CD4-positive, alpha-beta T cell treated with Interleukin-21 for 1 hour (primary cell): Measurements from ENCODE around the gene TNFRSF1B.

Experiments
- DNase-seq: peaks from one replicate; pipeline ENCODE4 v3.0.0-alpha.2; 2020

Gene TNFRSF1B

DNA sequence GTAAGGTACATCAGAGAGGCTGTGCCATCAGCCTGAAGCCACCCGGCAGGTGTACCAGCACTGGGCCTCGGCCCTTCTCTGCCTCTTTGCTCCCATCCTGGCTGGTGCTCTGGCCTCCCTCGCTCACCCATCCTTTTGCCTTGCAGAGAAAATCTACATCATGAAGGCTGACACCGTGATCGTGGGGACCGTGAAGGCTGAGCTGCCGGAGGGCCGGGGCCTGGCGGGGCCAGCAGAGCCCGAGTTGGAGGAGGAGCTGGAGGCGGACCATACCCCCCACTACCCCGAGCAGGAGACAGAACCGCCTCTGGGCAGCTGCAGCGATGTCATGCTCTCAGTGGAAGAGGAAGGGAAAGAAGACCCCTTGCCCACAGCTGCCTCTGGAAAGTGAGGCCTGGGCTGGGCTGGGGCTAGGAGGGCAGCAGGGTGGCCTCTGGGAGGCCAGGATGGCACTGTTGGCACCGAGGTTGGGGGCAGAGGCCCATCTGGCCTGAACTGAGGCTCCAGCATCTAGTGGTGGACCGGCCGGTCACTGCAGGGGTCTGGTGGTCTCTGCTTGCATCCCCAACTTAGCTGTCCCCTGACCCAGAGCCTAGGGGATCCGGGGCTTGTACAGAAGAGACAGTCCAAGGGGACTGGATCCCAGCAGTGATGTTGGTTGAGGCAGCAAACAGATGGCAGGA is 24.5 kb upstream of the TNFRSF1B start:
- DNase-seq, result no peak

DNA sequence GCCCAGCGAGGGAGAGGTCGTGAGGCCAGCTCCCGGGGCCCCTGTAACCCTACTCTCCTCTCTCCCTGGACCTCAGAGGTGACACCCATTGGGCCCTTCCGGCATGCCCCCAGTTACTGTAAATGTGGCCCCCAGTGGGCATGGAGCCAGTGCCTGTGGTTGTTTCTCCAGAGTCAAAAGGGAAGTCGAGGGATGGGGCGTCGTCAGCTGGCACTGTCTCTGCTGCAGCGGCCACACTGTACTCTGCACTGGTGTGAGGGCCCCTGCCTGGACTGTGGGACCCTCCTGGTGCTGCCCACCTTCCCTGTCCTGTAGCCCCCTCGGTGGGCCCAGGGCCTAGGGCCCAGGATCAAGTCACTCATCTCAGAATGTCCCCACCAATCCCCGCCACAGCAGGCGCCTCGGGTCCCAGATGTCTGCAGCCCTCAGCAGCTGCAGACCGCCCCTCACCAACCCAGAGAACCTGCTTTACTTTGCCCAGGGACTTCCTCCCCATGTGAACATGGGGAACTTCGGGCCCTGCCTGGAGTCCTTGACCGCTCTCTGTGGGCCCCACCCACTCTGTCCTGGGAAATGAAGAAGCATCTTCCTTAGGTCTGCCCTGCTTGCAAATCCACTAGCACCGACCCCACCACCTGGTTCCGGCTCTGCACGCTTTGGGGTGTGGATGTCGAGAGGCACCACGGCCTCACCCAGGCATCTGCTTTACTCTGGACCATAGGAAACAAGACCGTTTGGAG is 23.7 kb upstream of the TNFRSF1B start:
- DNase-seq, result no peak

DNA sequence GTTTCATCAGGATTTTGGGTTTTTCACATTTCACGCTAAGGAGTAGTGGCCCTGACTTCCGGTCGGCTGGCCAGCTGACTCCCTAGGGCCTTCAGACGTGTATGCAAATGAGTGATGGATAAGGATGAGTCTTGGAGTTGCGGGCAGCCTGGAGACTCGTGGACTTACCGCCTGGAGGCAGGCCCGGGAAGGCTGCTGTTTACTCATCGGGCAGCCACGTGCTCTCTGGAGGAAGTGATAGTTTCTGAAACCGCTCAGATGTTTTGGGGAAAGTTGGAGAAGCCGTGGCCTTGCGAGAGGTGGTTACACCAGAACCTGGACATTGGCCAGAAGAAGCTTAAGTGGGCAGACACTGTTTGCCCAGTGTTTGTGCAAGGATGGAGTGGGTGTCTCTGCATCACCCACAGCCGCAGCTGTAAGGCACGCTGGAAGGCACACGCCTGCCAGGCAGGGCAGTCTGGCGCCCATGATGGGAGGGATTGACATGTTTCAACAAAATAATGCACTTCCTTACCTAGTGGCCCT is 23.1 kb upstream of the TNFRSF1B start:
- peak; percentile 38 for DNase-seq

DNA sequence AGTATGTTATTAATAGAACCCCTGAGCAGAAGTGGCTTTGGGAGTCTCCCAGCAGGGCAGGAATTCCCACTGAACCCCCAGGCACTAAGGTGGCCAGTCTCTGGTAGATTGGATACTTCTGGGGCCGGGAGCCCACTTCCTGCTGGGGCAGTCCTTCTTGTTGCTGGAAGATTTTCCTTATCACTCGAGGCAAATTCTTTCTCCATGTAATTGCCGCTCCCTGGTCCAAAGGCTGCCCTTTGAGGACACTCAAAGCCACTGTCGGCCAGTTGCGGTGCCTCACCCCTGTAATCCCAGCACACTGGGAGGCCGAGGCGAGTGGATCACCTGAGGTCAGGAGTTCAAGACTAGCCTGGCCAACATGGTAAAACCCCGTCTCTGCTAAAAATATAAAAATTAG is 22.6 kb upstream of the TNFRSF1B start:
- no peak for DNase-seq

DNA sequence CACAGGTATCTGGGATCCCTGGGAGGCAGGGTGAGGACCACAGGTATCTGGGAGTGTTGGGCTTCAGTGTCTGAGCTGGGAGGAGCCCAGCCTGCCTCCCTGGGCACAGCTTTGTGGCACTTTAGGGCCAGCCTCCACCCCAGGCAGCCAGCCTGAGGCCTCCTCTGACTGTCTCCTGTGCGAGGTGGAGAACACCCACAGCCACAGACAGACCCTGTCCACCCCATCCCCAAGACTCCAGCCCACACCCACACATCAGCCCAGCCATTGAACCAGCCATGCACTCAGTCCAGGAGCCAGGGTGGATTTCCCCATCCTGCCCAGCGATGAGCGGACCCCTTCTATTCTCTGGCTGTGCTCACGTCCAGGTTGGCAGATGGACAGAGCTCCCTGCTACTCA is 21.8 kb upstream of the TNFRSF1B start:
- no peak for DNase-seq

DNA sequence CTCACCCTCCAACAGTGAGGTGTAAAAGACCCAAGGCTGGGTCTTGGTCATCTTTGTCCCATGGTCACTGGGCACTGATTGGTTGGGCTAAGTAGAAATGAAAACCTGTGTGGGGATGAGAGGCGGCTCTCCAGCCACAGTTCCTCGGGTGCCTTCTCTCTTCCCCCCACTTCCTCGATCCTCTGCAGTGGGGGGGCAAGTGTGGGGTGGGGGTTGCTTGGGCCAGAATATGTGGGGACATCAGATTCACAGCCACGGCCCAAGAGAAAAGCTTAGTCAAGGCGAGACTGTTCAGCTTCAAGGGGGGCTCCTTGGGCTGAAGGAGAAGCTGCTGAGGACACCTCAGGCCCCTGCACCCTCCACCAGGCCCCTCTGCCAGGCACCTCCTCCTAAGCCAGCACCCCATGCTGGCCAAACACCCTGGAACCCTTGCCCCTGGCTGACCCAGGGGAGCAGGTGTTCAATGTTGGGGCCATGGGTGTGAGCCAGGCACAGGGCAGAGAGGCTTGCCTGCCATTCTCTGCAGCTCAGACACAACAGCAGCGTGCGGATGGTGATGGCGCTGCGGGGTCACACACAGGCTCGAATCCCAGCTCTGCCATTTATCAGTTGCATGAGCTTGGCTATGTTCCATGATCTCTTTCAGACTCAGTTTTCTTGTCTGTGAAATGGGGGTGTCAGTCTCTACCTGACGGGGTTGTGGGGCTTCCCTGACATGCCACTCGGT is 21.0 kb upstream of the TNFRSF1B start:
- DNase-seq, result no peak

DNA sequence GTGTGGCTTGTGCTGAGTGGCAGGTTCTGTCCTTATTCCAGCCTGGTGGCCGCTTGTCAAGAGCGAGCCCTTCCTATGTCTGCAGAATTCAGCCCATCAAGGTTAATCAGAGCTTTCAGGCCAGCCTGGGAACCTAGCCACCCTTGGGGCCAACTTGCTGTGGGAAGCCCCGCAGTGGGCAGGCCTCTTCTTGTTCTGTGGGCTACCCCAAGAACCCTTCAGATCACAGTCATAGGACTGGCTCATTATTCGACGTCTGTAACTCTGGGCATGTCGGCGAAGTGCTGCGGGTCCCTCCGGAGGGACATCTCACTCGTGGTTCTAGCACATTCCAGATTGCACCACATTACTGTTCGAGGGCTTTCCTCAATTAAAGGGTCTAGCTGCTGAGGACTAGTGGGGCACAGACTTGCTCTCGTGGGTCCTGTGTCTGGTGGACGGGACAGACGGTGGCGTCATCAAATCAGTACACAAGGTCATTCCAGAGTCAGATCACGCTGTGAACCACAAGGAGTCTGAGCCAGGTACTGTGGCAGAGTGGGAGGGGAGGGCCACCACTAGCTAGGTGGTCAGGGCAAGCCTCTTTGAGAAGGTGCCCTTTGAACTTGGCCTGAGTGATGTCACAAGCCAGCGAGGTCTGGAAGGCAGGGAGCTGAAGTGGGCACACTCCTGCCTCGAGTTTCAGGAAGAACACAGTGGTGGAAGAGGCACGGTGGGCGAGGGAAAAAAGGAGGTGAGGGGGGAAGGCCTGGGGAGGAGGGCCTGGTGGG is 20.3 kb upstream of the TNFRSF1B start:
- DNase-seq, result no peak

DNA sequence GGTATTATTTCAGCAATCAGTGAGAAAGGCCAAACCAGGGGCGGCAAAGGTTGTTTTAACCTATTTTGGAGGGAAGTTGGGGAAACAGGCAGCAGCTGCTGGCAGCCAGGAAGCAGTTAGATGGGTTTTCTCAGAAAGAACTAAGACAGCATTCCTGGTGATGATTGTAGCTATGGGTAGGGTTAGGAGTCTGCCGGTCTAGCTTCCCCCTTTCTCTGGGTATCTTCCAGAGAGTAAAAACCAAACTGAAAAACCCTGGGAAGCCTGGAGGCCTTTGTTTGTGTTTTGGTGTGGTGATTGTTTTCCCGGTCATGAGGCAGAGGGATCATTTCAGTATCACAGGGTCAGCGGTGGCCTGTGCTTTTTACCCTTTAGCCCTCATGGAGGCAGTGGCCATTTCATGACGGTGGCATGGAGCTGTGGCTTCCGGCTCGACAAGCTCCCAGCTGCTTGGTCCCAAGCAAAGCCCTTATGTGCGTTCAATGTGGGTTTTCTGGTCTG is 19.5 kb upstream of the TNFRSF1B start:
- no peak for DNase-seq

DNA sequence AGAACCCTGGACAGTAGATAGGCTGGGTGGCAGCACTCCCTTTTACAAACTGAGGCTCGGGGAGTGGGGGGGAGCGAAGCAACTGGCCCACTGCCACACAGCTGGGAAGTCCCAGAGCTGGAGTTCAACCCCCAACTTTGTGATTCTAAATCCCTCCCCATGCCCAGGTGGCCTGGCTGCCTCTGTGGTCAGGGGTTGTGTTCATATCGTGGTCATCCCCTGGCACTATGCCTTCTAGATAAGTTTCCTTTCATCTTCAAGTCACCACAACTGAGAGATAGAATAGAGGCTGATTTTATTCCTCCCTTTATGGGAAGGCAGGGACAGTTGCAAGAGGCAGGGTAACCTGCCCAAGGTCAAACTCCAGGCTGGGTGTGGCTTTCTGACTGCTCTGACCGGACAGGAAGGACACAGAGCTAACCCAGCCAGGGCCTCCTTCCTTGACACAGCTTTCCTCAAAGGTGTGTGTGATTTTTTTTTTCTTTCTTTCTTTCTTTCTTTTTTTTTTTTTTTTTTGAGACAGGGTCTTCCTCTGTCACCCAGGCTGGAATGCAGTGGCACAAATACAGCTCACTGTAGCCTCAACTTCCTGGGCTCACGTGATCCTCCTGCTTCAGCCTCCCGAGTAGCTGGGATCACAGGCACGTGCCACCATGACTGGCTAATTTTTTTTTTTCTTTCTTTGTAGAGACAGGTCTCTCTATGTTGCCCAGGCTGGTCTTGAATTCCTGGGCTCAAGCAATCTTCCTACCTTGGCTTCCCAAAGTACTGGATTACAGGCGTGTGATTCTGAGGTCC is 18.4 kb upstream of the TNFRSF1B start:
- DNase-seq, result peak; percentile 41

DNA sequence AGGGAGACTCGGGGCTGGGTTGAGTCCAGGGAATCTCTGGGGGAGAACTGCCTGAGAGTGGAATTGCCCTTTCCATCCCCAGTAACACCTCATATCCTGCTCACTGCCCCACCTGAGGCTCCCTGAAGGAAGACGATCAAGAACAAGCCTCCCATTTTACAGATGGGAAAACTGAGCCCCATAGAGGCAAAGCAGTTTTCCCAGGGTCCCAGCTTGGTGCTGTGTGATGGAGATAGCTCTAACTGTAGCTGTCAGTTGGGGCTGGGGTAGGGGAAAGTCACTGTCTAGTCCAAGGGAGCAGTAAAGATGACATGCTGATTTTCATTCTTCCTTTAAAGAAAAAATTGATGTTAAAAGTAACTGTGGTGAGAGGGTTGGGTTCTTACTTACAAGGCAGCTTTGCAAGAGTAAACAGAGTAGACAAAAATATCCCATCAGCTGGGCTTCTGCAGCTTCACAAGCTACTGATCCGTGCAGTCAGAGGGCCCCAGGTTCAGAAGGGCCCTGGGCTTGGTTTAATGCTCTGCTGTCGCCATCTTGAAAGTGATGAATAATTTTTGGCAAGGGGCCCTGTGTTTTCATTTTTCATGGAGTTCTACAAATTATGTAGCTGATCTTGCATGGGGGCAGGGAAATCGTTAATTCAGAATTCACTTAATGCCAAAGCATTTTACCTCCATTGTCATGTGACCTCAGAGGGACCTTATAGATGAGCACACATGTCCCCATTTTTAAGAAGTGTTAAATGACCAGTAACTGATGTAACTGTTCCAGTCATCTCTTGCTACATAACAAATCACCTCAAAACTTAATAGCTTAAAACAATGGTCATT is 17.6 kb upstream of the TNFRSF1B start:
- no peak for DNase-seq

DNA sequence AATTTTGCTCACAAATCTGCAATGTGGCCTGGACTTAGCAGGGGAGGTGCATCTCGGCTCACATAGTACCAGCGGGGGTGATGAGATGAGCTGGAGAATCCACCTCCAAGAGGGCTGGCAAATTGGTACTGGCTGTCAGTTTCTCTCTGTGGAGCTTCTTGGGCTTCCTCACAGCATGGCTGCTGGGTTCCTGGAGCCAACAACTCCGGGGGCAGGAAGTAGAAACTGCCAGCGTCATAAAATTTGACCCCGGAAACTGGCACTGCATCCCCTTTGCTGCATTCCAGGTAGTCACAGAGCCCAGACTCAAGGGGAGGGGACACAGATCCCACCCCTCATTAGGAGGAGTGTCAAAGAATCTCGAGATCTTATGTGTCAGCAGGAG is 17.0 kb upstream of the TNFRSF1B start:
- no peak for DNase-seq

DNA sequence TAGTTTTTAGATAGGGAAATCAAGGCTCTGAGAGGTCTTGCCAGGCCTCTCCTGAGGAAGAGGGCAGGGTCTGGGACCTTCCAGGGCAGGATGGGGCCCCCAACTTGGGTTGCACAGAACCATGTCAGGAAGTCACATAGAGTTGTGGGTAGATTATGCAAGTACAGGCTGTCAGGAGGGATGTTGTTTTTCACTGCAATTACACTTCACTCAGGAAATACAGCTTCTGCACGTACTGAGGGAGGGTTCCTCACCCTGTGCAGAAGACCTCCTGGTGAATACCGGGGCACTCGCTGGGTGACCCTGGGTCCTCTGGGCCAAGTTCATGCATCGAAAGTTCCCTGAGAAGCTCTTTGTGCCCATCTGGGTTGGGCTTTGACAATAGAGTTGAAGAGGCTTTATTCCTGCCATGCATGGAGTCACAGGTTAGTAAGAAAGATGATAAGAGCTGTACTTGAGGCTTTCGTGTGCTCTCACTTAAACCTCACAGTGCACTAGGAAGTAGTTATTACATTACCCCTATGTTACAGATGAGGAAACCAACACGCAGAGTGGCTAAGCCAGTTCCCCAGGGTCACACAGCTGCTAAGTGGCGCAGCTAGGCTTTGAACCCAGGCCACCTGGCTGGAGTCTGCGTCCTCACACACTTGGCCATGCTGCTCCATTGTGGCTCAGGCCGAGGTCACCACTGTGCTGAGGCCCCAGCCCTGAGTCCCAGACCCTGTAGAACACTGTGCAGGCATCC is 16.2 kb upstream of the TNFRSF1B start:
- peak; percentile 59 for DNase-seq

DNA sequence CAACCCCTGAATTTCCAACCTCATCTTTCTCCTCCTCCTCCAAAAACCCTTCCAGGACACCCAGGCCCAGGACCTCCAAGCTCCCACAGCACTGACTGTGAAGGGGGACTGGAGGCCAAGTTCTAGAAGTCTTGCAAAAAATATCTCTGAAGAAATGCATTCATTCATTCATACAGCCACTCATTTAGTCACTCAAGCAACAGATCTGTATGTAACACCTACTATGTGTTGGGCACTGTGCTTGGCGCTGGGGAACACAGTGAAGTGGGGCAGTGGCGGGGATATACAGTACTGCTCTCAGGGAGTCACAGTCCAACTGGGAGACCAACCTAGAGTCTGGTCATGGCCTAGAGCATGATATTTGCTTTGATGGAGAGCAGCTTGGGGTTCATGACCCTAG is 15.3 kb upstream of the TNFRSF1B start:
- DNase-seq, result no peak

DNA sequence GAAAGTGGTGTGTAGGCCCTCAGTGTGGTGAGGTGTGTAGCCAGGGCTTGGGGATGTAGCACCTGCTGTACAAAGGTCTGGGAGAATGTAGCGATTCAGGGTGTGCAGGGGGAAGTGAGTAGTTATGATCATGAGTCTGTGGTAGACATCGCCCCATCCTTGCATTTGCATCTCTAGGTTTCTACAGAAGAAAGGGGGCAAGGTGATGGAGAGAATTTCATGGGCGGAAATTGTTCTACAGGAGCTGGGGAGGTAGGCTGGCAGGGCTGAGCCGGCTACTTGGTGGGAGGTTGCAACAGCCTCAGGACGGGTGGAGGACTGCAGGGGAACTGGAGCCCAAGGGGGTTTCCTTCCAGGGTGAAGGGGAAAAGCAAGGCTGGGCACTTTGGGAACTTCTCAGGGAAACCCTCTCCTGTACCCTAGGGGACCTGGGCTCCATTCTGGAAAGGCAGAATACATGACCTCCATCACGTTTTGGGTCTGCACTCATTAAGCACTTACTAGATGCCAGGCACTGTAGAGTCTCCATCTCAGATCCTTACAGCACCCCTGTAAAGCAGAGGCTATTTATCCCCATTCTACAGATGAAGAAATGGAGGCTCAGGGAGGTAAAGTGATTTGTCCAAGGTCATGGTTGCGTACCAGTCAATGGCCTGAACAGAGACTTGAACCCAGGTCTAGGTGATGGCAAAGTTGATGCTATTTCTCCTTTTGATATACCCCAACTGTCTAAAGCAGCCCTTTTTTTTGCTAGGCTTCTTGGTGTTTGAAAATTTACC is 14.5 kb upstream of the TNFRSF1B start:
- no peak for DNase-seq

DNA sequence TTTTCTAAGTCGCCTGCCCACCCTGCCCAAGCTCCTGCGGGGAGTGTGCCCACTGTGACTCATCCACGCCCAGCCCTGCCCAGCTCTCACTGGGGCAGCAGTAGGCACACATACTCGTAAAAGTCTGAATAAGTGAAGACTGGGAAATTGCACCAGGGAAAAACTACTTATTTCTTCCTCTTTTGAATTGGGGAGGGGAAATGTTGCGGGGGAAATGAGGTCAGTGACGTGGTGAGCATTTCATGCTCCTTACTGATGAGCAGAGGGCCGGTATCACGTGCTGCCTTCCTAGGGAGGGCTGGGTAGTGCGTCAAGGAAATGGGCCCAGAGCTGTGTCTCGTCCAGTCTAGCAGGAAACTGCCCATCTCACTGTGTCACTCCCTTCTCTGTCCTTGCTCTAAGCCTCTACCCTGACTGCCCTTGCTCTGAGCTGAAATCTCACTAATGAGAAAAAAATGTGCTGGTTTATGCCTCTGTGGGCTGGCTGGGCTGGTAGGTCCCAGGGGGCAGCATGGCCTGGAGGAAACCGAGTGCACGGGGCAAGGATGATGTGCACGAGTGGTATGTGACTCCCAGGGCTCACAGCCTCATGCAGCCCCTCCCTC is 13.5 kb upstream of the TNFRSF1B start:
- DNase-seq, result peak; percentile 67

DNA sequence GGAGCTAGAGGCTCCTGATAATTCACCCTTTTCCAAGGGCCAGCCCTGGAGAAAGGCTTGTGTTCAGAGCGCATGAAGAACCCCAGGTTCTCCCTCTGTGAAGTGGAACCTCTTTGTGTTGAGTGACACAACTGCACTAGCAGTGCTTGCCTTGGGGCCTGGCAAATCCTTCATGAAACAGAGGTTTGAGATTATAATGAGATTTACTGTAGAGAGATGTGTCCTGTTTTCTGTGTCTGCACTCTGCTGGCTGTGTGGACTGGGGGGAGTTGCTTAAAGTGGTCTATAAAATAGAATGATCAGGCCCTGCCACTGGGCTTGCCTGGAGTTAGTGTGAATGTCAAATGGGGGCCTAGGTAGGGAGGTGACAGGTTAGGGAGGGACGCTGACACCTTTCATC is 11.5 kb upstream of the TNFRSF1B start:
- no peak for DNase-seq

DNA sequence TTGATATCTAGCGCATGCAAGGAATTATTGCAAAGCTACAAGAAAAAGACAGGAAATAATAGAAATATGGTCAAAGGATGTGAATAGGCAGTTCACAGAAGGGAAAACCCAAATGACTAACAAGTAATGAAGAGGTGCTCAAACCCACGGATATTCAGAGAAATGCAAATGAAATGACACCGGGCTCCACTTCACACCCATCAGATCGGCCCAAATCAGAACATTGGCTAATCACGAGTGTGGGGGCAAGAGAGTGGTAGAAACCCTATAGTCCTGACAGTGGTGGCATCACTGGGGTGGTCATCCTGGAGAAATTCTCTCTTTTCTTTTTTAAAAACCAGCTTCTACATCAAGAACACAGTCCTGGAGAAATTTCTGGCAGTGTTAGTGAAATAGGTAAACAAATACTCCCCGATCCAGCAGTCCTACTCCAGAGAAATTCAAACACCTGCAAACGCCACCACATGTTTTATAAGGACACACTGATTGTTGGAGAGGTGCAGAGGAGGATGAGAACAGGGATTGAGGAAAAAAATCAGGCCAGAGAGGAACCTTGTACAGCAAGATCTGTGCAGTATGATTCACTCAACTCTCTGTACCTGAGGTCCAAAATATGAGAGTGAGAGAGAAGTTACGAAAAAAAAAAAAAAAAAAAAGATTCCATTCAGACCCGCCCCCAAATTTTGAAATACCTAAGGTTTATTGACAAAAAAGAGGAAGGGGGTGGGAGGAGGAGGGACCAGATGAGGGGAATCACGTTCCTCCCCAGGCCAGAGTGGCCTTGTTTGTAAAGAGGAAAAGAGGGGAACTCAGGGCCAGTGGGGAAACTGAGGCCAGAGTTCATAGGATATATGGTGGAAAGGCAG is 9.2 kb upstream of the TNFRSF1B start:
- peak; percentile 67 for DNase-seq
